Kasumi-1 (cell line): ENCODE measurements around the gene CST3.
"Not testable (repeated sequence)": the region's sequence is repeated elsewhere in the genome, so short reads cannot be mapped to it uniquely, and the experiment has no call there.

Experiments
- DNase-seq, 2 experiments: peaks; one replicate each; lab custom pipeline; 2025; lab: John Stamatoyannopoulos, UW

CST3 gene

GRCh38 chr20:23643659-23644058, 5.9 kb upstream of the CST3 start:
- DNase-seq, result peak; percentile 72 to 81

- DNase-seq, result peak; percentile 30 to 33
Observed at GRCh38 chr20:23641936-23642751, 4.4 kb upstream of the CST3 start.

GRCh38 chr20:23640671-23641667, 3.2 kb upstream of the CST3 start:
- no peak for DNase-seq

DNA sequence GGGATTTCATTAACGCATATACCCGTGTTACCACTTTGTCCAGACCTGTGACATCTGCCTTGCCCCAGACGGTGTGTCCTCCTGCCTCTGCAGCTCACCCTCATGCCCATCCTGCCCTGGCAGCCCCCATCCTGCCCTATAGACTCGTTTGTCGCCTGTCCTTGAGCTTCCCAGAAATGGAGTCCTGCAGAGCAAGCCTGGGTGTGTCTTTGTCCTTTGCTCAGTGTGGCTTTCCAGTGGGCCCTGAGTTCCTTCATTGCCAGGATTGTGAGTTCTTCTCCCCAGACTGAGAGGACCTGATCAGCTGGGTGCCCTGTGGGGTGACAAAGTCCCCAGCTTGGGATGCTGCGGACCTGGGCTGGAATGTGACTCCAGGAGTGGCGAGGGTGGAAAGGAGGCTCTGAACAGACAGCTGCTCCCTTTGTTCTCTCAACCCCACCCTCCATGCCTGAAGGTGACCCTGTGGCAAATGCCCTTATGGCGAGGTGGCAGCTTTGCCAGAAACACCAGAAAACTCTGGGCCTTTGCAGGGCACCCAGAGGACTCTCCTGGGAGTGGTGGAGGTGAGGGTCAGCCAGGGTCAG, 2.4 kb upstream of the CST3 start:
- no peak for DNase-seq

DNA sequence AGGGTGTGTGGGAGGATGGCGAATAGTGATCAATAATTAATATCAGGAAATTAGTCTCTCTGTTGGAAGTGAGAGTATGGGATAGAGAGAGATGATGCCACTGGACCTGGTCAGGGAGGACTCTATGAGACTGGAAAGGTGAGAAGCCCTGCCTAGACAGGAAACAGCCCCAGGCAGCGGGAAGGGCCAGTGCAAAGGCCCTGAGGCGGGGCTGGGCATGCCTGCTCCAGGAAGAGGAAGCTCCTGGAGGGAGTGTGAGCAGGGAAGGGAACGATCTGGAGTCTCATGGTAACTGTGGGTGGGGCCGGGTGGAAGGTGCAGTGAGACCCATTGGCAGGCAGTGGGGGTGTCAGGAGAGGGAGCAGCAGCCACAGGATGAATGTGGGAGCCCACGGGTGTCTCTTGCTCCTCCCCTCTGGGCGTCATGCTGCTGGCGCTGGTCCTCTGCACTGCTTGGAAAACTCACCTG, 1.8 kb upstream of the CST3 start:
- DNase-seq, result no peak

- DNase-seq, result no peak
Observed at GRCh38 chr20:23638309-23638708, 554 bp upstream of the CST3 start.

GRCh38 chr20:23636908-23637281, 860 bp downstream of the CST3 start:
- peak in 1 of 2 experiments; percentile 18 for DNase-seq

GRCh38 chr20:23636182-23636907, 1.4 kb downstream of the CST3 start:
- DNase-seq, result no peak

GRCh38 chr20:23635768-23636090, 2.0 kb downstream of the CST3 start:
- DNase-seq, result not testable (repeated sequence)

- no peak for DNase-seq
Observed at GRCh38 chr20:23634985-23635767, 2.6 kb downstream of the CST3 start.

DNA sequence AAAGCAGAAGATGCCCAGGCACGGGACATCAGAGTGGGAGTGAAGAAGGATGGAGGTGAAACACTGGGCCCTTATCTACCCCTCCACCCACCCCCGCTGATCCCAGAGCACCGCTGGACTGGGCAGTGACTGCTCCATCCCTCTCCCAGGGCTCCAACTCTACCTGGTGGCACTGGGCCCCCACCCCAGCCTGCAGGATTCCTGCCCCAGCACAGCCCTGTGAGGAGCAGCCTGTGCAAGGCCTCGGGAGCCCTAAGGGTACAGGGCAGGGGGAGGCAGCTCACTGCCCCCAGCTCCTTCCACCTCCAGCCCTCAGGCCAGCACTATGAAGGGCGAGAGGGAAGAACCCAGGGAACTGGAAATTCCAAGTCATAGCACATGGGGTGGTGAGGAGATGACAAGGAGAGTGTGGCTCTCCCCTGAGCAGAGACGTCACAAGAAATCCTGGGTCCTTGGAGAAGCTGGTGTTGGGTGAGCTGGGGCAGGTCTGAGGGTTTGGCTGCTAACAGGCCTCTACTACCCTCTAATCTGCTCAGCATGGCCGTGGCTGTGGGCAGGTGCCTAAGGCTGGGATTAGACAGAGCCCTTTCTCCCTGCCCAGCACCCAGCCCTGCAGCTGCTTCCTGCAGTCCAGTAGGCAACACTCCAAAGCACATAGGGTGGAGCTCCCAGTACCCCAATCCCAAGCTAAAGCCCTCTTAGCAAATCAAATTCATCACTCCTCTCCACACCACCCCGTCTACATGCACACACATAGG, 3.5 kb downstream of the CST3 start:
- DNase-seq, result no peak

- no peak for DNase-seq
Observed at GRCh38 chr20:23632711-23633573, 4.8 kb downstream of the CST3 start.

DNA sequence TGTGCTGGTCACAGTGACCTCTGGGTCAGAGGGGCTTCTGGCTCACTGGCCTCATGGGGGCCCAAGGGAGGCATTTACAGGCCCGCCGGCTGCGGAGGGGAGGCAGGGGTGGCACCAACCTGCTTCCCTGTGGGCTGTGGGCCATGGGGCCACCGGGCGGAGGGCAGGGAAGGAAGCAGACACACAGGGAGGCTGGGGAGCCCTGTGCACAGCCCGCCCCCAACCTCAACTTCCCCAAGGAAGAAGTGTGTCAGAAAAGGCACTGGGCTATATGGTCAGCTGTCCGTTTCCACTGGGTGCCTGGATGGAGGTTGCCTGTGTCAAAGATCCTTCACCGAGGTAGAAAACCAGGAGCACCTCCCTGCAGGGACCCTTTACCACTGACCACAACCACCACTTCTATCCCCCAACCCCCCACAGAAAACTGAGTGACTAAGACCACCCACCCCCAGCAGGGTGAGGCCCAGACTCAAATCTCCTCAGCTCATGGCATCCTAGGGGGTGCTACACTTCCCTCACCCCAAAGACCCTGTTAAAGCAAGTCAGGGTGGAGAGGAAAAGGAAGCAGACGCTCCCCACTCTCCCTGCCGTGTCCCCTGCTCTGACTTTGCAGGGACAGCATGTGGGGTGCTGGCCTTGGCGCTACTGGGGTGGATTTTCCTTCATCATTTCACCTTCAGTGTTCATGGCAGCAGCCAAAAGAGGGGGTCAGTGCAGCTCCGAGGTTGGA, 5.6 kb downstream of the CST3 start:
- no peak for DNase-seq

DNA sequence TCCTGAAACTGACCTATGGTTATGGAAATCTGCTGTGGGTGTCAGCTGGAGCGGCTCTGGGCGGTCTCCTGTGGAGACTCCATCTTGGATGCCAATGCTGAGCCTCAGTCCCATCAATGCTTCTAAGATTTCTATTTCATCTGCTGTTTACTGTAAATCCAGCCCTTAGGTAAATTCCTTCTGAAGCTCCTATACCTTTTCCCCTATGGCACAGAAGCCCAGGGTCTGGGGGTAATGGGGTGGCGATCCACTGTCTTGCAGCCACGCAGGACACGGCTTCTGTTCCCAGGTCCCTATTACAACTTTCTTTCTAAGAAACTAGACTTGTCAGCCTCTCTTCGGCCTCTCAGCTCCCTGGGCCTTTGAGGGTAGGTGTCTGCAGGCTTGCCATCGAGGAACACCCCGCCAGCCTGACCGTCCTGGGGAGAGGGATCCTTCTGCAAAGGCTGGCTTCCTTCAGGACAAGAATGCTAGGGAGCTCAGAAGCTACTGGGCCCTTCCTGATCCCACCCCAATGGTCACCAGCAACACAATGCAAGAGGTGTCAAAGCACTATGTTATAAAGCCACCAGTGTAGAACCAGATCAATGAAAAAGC, 6.4 kb downstream of the CST3 start:
- no peak for DNase-seq

- DNase-seq, result no peak
Observed at GRCh38 chr20:23630392-23630849, 7.3 kb downstream of the CST3 start.

DNA sequence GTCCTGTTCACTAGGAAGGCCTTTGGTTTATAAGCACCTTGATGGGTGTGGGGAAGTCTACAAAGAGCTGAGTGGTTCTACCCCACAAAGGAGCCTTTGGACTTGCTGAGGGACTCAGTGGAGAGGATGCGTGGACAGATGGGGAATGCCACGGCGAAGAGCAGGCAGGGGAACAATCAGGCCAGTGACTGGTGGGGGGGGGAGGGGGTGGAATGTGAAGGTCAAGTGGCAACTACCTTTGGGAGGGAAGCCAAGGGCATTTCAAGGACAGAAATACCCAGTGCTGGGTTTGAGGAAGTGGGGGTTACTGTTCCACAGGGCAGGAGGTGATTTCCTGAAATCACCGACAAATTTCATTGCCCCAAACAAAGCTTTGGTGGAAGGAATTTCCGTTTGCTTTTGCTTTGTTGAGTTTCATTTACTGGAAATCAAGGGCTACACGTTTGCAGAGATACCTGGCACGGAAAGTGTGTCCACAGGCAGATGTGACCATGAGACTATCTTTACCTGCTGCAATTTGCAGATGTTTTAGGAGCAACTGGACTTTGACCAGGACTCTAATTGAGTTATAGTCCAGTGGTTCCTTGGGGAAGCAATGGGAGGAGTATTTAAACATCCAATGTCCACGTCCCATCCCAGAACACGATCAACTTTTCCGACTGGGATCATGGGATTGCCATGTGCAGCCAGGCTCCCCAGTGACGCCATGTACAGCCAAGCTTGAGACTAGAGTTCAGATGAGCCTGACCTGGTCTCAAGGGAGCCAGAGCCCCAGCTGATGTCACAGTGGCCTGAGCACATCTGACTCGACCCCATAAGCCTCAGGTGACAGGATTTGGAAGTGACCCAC, 8.0 kb downstream of the CST3 start:
- no peak for DNase-seq

DNA sequence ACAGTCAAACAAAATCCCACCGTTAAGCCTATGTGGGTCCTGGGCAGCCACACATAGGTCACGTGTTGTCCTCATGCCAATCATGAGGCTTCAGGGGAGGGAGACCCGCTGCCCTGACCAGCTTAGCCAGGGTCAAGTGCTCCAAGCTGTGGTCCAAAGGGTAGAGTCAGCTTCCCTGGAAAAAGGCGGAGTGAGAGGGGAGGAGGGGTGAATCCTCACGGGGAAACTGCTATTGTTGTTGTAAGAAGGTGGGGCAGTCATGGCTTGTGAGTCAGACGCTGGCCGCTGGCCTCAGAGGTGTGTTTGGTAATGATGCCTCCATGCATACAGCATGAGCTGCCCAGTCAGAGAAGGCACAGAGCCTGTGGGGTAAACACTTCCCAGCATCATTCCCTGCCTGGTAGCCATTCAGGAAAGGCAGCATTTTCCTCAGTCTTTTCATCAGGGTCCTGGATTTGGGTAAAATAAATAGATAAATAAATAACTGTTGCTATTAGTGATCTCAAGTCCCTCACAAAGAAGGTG, 8.7 kb downstream of the CST3 start:
- DNase-seq, result no peak
